IMR-90 (cell line): Measurements from ENCODE around the gene TRA2B. TPM values are rescaled to one million over a fixed set of nuclear protein-coding genes. Genes with fewer than 3 reads are reported as not detected.

ENCODE experiments used
- ATAC-seq: fragments of 200-7000 bp; cut with Tn5 transposase; 2 replicates; pipeline ENCODE4 v1.9.1; 2020; ENCODE audit warnings: low read depth, mild to moderate bottlenecking, moderate library complexity
- BruUV-seq: library from RNA; stranded (reverse); fragments of 400-500 nt; replicated peaks from 2 replicates; lab custom pipeline; 2021; lab: Mats Ljungman, UMichigan
- CTCF ChIA-PET: fragments of 300-600 bp; formaldehyde crosslinking; extraction: SDS; loops from one replicate; lab custom pipeline; 2021; ENCODE audit warnings: antibody characterized with exemption; lab: Yijun Ruan, JAX
- POLR2A ChIA-PET: fragments of 300-600 bp; sonication (Branson Sonifier 250); formaldehyde crosslinking; loops from one replicate; lab custom pipeline; 2022; ENCODE audit warnings: antibody characterized with exemption; ENCODE audit not compliant: unreplicated experiment; lab: Charles Lee
- DNase-seq: peaks from one replicate; pipeline ENCODE4 v3.0.0; 2013
- H2AFZ ChIP-seq: replicated peaks from 2 replicates; pipeline ENCODE3; 2013; ENCODE audit warnings: low read length, mild to moderate bottlenecking; ENCODE audit not compliant: poor library complexity
- H2AK5ac ChIP-seq: 2 replicates; pipeline ENCODE4 v1.6.1; 2013; ENCODE audit warnings: low read depth, low read length, inconsistent platforms
- H2AK9ac ChIP-seq: replicated peaks from 2 replicates; pipeline ENCODE3; 2013; ENCODE audit warnings: mild to moderate bottlenecking, low read depth, low read length, moderate library complexity; ENCODE audit not compliant: poor library complexity
- H2BK120ac ChIP-seq: 2 replicates; pipeline ENCODE4 v1.6.1; 2013; ENCODE audit warnings: low read depth, low read length, inconsistent platforms
- H2BK15ac ChIP-seq: 3 replicates; pipeline ENCODE4 v1.6.1; 2013; ENCODE audit warnings: low read depth, low read length, inconsistent platforms
- H2BK20ac ChIP-seq: 2 replicates; pipeline ENCODE4 v1.6.1; 2013; ENCODE audit warnings: low read depth, mild to moderate bottlenecking, inconsistent platforms, low read length, moderate library complexity
- H2BK5ac ChIP-seq: 2 replicates; pipeline ENCODE4 v1.6.1; 2013; ENCODE audit warnings: mild to moderate bottlenecking, low read depth, low read length, inconsistent platforms; ENCODE audit not compliant: poor library complexity, severe bottlenecking
- H3K14ac ChIP-seq: replicated peaks from 2 replicates; pipeline ENCODE4 v1.6.1; 2013; ENCODE audit warnings: low read depth, low read length, inconsistent platforms
- H3K18ac ChIP-seq: 2 replicates; pipeline ENCODE4 v1.6.1; 2013; ENCODE audit warnings: low read depth, low read length, control low read depth
- H3K23ac ChIP-seq: 2 replicates; pipeline ENCODE4 v1.6.1; 2013; ENCODE audit warnings: low read depth, low read length, inconsistent platforms
- H3K27ac ChIP-seq: 2 replicates; pipeline ENCODE4 v1.5.1; 2013; ENCODE audit warnings: mild to moderate bottlenecking, control low read depth, low read length; ENCODE audit not compliant: insufficient read depth
- H3K27me3 ChIP-seq: 2 replicates; pipeline ENCODE4 v1.6.1; 2013; ENCODE audit warnings: low read length; ENCODE audit not compliant: control insufficient read depth, insufficient read depth
- H3K36me3 ChIP-seq: 2 replicates; pipeline ENCODE4 v1.6.1; 2013; ENCODE audit warnings: low read length, mixed read lengths; ENCODE audit not compliant: control insufficient read depth, insufficient read depth
- H3K4ac ChIP-seq: 2 replicates; pipeline ENCODE4 v1.6.1; 2013; ENCODE audit warnings: low read depth, low read length, inconsistent platforms
- H3K4me1 ChIP-seq: 2 replicates; pipeline ENCODE4 v1.6.1; 2013; ENCODE audit warnings: low read length, mixed read lengths; ENCODE audit not compliant: control insufficient read depth, insufficient read depth
- H3K4me2 ChIP-seq: 2 replicates; pipeline ENCODE4 v1.6.1; 2013; ENCODE audit warnings: low read depth, mild to moderate bottlenecking, control low read depth, low read length, moderate library complexity
- H3K4me3 ChIP-seq: 2 replicates; pipeline ENCODE4 v1.5.1; 2013; ENCODE audit warnings: low read depth, mild to moderate bottlenecking, control low read depth, low read length, moderate library complexity; ENCODE audit not compliant: insufficient read depth
- H3K56ac ChIP-seq: 2 replicates; pipeline ENCODE4 v1.6.1; 2013; ENCODE audit warnings: low read length, inconsistent platforms; ENCODE audit not compliant: insufficient read depth; ENCODE audit errors: extremely low read depth
- H3K79me1 ChIP-seq, 2 experiments: 2 replicates each; pipeline ENCODE4 v1.6.1; 2013; ENCODE audit warnings: low read length in 2 of 2, inconsistent platforms in 1 of 2, low read depth in 1 of 2
- H3K9ac ChIP-seq: 2 replicates; pipeline ENCODE4 v1.6.1; 2013; ENCODE audit warnings: low read depth, low read length, control low read depth
- H3K9me1 ChIP-seq: 2 replicates; pipeline ENCODE4 v1.6.1; 2013; ENCODE audit warnings: low read length, inconsistent platforms; ENCODE audit not compliant: insufficient read depth
- H3K9me3 ChIP-seq: 2 replicates; pipeline ENCODE4 v1.6.1; 2013; ENCODE audit warnings: low read length; ENCODE audit not compliant: control insufficient read depth, insufficient read depth
- H4K20me1 ChIP-seq: 2 replicates; pipeline ENCODE4 v1.6.1; 2013; ENCODE audit warnings: low read length, inconsistent platforms; ENCODE audit not compliant: insufficient read depth
- H4K5ac ChIP-seq: 2 replicates; pipeline ENCODE4 v1.6.1; 2013; ENCODE audit warnings: mild to moderate bottlenecking, low read depth, low read length, control low read depth
- H4K8ac ChIP-seq, 2 experiments: 2 replicates each; pipeline ENCODE4 v1.6.1; 2013; ENCODE audit warnings: low read depth in 2 of 2, low read length in 2 of 2, control low read depth in 1 of 2, inconsistent platforms in 1 of 2
- H4K91ac ChIP-seq: 2 replicates; pipeline ENCODE4 v1.6.1; 2013; ENCODE audit warnings: low read depth, low read length, inconsistent platforms; ENCODE audit not compliant: insufficient read depth
- CTCF ChIP-seq: conservative IDR thresholded peaks from 2 replicates; pipeline ENCODE4 v1.5.1; 2012; ENCODE audit warnings: mild to moderate bottlenecking, low read depth, low read length, improper control_type of control experiment
- RFX5 ChIP-seq: IDR thresholded peaks from 2 replicates; pipeline ENCODE4 v1.8.0; 2012; ENCODE audit warnings: low read depth, mild to moderate bottlenecking, low read length, moderate library complexity
- SMC3 ChIP-seq: fragments of 150-350 bp; IDR thresholded peaks from 2 replicates; pipeline ENCODE4 v1.6.1; 2016; ENCODE audit warnings: low read depth, mild to moderate bottlenecking, antibody characterized with exemption, low read length, moderate library complexity
- WGBS, 2 experiments: methylation state at CpG; one replicate each; pipeline versions ENCODE4 v1.1.5 to v1.1.7; 2013; ENCODE audit warnings: missing lambda C conversion rate in 2 of 2; ENCODE audit not compliant: insufficient read length in 1 of 2; ENCODE audit errors: extremely low coverage in 2 of 2; 5-methylcytosine and 5-hydroxymethylcytosine counted together
- dilution Hi-C: fragments of 300-500 bp; cut with HindIII; formaldehyde crosslinking; loops from one replicate; pipeline ENCODE4 v1.14.3; 2018; ENCODE audit warnings: low sequenced_read_pairs; ENCODE audit not compliant: unreplicated experiment
- in situ Hi-C: fragments of 300-500 bp; cut with MboI; formaldehyde crosslinking; loops from 3 replicates; pipeline ENCODE4 v1.14.3; 2019; ENCODE audit warnings: low sequenced_read_pairs, inconsistent platforms, mixed read lengths
- intact Hi-C: fragments of 100-400 bp; cut with micrococcal nuclease; formaldehyde crosslinking; loops from 2 replicates; pipeline ENCODE4 v1.10.0; 2022
- polyA plus RNA-seq, 3 experiments: library from polyadenylated mRNA; depleted of rRNA; stranded (reverse); fragments of >200 nt; gene quantifications; 2 replicates each; pipeline ENCODE4 v1.2.3, GENCODE V29; 2012; ENCODE audit warnings: low replicate concordance in 1 of 3
- total RNA-seq: library from RNA; depleted of rRNA; stranded (reverse); fragments of >200 nt; gene quantifications from 2 replicates; pipeline ENCODE4 v1.2.3, GENCODE V29; 2012

TRA2B gene
- total and polyA plus RNA-seq, 2 of the 4 experiments (the other 2 are of a cell fraction): 127 to 208 TPM

GRCh38 chr3:185968168-185968567 is 30.4 kb upstream of the TRA2B start:
- Histone ChIP-seq H4K8ac (no peak overlapping the region), H3K18ac (no peak overlapping the region), H2BK15ac (no peak overlapping the region), H2AK5ac (no peak overlapping the region), H2AFZ (no peak overlapping the region), H3K14ac (no peak overlapping the region), H3K36me3 (no peaks in the 10 kb centered on the region), H3K9ac (no peak overlapping the region), H3K27me3 (peaks cover 2% of the 10 kb centered on the region; the same call in 1 of the 2 replicates), H3K79me1 (no peaks in the 10 kb centered on the region), H2BK20ac (no peak overlapping the region), H3K4ac (no peak overlapping the region), H3K23ac (no peak overlapping the region), H3K27ac (no peak overlapping the region), H4K91ac (no peak overlapping the region), H3K4me1 (no peaks in the 10 kb centered on the region; the same call in 1 of the 2 replicates), H2BK5ac (no peak overlapping the region), H2BK120ac (no peak overlapping the region), H2AK9ac (no peak overlapping the region), H3K9me1 (no peaks in the 10 kb centered on the region), H4K20me1 (no peaks in the 10 kb centered on the region), H3K4me3 (no peak overlapping the region), H3K4me2 (no peak overlapping the region), H4K5ac (no peak overlapping the region), H3K56ac (no peak overlapping the region), H3K9me3 (peaks cover 2% of the 10 kb centered on the region)
- ATAC-seq (no peak), DNase-seq (no peak)
- intact Hi-C loops (no loop called here), in situ Hi-C loops (no loop called here), dilution Hi-C loops (no loop called here)
- POLR2A ChIA-PET: interaction anchor here (0.6 kb wide), 1 partner anchor 139 kb away, joined by 9 read pairs; no protein-coding TSS in a partner anchor
- BruUV-seq: no TSS peak
- TF ChIP-seq SMC3 (no peak), RFX5 (no peak), CTCF (0 out of 2 replicates have a peak, but pooled peaks have one; percentile 3)
- WGBS, 2 experiments: no CpG with 5 or more reads among the region's 2 CpGs
- CTCF ChIA-PET: interaction anchor here (2.4 kb wide), 1 partner anchor 25 kb away, joined by 8 read pairs; no protein-coding TSS in a partner anchor
